ENCODE data around the gene RIMKLA. TPM values are rescaled to one million over a fixed set of nuclear protein-coding genes. Genes with fewer than 3 reads are reported as not detected.

The RIMKLA gene
- total RNA-seq, 1 donor from 2014 or later = 0.10 TPM

DNA sequence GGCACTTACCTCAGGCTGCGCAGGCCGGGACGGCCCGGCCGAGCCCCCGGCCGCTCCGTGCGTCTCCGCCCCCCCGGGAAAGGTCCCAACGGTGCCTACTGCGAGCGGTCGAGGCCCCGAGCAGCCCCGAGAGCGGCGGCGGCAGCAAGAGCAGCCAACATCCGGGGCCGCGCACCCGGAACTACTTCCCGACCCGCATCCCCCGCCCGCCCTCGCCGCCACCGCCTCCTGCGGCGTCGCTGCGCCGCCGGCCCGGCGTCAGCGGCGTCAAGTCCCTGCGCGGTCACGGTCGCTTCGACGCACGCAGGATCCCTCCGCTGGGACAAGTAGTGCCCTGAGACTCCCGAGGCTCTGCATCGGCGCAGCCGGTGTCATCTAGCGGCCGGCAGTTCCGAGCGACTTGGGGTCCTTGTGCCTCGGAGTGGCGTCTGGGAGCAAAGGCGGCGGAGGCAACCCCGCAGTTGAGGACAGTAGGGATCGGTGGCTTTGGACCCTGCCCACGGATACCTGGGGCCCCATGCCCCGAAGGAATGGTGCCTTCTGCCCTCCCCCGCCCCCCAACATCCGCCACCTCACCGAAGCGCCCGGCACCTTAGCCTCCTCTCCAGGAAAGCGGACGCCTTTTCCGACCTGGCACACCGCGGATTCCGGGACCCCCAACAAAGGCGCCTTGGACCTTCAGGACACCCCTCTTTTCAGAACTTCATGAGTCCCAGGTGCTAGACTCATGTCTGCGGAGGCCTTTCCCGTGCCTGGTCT lies 45.4 kb upstream of the RIMKLA start, which contains the start of gene FOXJ3:
Gene FOXJ3 (minus strand): TSS at position 186 of the 759 bp plus-strand sequence. CDS start 24,142 bp downstream, outside the sequence.
- Mint-ChIP-seq H3K4me3 (ENCODE audit: unreplicated experiment) (peak within 1 kb of the TSS; percentile 99), H3K27me3 (ENCODE audit: unreplicated experiment) (peaks cover 7% of the 10 kb centered on the region), H3K9me3 (ENCODE audit: unreplicated experiment) (no peaks in the 10 kb centered on the region), H3K4me1 (ENCODE audit: unreplicated experiment) (peaks cover 45% of the 10 kb centered on the region), H3K27ac (ENCODE audit: unreplicated experiment) (peak within 1 kb of the TSS; percentile 99), H3K36me3 (ENCODE audit: low read depth, unreplicated experiment) (no peaks in the 10 kb centered on the region)
- TF ChIP-seq, protein P1, sequence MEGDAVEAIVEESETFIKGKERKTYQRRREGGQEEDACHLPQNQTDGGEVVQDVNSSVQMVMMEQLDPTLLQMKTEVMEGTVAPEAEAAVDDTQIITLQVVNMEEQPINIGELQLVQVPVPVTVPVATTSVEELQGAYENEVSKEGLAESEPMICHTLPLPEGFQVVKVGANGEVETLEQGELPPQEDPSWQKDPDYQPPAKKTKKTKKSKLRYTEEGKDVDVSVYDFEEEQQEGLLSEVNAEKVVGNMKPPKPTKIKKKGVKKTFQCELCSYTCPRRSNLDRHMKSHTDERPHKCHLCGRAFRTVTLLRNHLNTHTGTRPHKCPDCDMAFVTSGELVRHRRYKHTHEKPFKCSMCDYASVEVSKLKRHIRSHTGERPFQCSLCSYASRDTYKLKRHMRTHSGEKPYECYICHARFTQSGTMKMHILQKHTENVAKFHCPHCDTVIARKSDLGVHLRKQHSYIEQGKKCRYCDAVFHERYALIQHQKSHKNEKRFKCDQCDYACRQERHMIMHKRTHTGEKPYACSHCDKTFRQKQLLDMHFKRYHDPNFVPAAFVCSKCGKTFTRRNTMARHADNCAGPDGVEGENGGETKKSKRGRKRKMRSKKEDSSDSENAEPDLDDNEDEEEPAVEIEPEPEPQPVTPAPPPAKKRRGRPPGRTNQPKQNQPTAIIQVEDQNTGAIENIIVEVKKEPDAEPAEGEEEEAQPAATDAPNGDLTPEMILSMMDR (IDR thresholded peaks at IDR 0.05; ENCODE audit: unreplicated experiment) = no peak
- peak; percentile 93 for DNase-seq (ENCODE audit: low spot score)

DNA sequence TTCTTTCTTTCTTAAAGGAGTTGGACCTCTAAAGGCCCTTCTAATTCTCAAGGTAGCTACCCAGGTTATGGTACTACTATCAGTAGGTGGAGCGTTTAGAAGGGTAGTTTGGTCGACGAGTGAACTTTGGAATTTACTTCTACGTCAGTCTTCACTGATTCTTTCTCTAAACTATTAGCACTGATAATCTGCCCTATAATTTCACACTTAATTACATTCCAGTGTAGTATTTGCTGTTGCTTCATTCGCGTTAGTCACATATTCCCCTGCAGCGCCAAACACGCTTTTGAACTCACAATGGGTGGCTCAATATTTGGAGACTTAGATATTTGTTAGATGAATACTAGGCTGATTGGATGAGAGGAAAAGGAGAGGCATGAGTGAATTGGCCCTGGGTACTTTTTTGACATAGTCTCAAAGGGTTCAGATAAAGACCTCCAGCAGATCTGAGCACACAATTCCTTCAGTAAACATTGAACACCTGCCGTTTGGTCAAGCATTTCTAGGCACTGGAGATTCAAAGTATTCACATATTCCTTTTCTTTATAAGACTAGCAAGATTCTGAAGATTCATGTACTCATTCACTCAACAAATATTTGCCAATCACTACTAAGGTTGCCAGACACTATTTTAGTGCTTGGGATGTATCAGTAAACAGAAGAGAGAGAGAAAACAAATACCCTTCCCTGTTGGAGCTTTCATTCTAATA lies 44.6 kb upstream of the RIMKLA start:
- no peaks in the 10 kb centered on the region for H3K36me3 Mint-ChIP-seq (ENCODE audit: low read depth, unreplicated experiment)
- DNase-seq (ENCODE audit: low spot score) = no peak
- H3K27me3 Mint-ChIP-seq (ENCODE audit: unreplicated experiment) = peaks cover 7% of the 10 kb centered on the region
- peaks cover 42% of the 10 kb centered on the region for H3K4me1 Mint-ChIP-seq (ENCODE audit: unreplicated experiment)
- TF ChIP-seq, protein P1 (IDR thresholded peaks at IDR 0.05; ENCODE audit: unreplicated experiment) = no peak
- no peaks in the 10 kb centered on the region for H3K9me3 Mint-ChIP-seq (ENCODE audit: unreplicated experiment)
- H3K27ac Mint-ChIP-seq (ENCODE audit: unreplicated experiment) = peak overlapping the region; percentile 81
- H3K4me3 Mint-ChIP-seq (ENCODE audit: unreplicated experiment) = peak overlapping the region; percentile 87

DNA sequence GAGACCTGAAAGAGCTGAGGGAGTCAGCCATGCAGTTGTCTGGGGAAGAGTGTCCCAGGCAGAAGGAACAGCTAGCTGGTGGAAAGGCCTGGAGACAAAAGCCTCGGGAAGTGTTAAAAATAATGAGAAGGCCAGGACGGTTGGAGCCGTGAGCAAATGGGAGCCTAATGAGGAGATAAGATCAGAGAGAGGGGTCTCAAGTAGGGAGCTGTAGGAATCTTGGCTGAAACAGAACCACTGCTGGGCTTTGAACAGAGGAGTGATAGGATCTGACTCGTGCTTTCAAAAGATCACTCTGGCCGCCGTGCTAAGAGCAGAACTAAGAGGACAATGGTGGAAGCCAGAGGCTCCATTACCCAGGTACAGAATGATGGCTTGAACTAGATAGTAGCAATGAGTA lies 43.6 kb upstream of the RIMKLA start:
- H3K27ac Mint-ChIP-seq (ENCODE audit: unreplicated experiment) = peak overlapping the region; percentile 74
- peaks cover 5% of the 10 kb centered on the region for H3K27me3 Mint-ChIP-seq (ENCODE audit: unreplicated experiment)
- no peaks in the 10 kb centered on the region for H3K9me3 Mint-ChIP-seq (ENCODE audit: unreplicated experiment)
- H3K36me3 Mint-ChIP-seq (ENCODE audit: low read depth, unreplicated experiment) = no peaks in the 10 kb centered on the region
- DNase-seq (ENCODE audit: low spot score) = no peak
- TF ChIP-seq, protein P1 (IDR thresholded peaks at IDR 0.05; ENCODE audit: unreplicated experiment) = no peak
- H3K4me1 Mint-ChIP-seq (ENCODE audit: unreplicated experiment) = peaks cover 38% of the 10 kb centered on the region
- H3K4me3 Mint-ChIP-seq (ENCODE audit: unreplicated experiment) = peak overlapping the region; percentile 52

DNA sequence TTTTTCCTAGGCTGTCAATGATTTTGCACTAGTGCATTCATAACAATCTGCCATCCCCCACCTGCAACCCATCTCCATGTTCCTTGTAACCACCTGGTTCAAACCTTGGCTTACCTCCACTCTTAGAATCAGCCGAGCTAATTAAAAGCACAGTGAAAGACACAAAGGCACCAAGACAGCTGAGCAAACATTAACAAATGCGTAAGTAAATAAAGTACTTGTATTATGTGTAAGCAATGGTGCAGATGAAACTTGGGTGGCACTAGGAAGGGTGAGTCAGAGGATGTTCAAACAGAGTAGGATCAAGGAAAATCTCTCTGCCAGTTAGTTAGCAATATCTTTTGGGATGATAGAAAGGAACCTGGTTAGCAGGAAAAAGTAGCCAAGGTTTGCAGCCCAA lies 40.5 kb upstream of the RIMKLA start:
- Mint-ChIP-seq H3K27ac (ENCODE audit: unreplicated experiment) (no peak overlapping the region), H3K4me1 (ENCODE audit: unreplicated experiment) (peaks cover 18% of the 10 kb centered on the region), H3K27me3 (ENCODE audit: unreplicated experiment) (no peaks in the 10 kb centered on the region)

More for the DNA sequence above, 40.5 kb upstream of the RIMKLA start:
- H3K4me3 Mint-ChIP-seq (ENCODE audit: unreplicated experiment) = no peak overlapping the region
- no peaks in the 10 kb centered on the region for H3K36me3 Mint-ChIP-seq (ENCODE audit: low read depth, unreplicated experiment)
- H3K9me3 Mint-ChIP-seq (ENCODE audit: unreplicated experiment) = no peaks in the 10 kb centered on the region
- TF ChIP-seq, protein P1 (IDR thresholded peaks at IDR 0.05; ENCODE audit: unreplicated experiment) = no peak
- no peak for DNase-seq (ENCODE audit: low spot score)

All from endothelial cell (in vitro differentiated cells).